ENCODE measurements around the gene TSPAN4.

Gene TSPAN4

GRCh38 chr11:842370-843002, at the start of gene TSPAN4, which contains the start of gene POLR2L (continued):
- TF ChIP-seq ZNF704 (tag by site-specific recombination; IDR thresholded peaks at IDR 0.05) (no peak), PRDM6 (tag by site-specific recombination; IDR thresholded peaks at IDR 0.05) (no peak), SP3 (tag by site-specific recombination; IDR thresholded peaks at IDR 0.05) (peak; percentile 25; the same call in 1 of the 2 replicates), SCRT1 (tag by site-specific recombination; IDR thresholded peaks at IDR 0.05; ENCODE audit: borderline replicate concordance) (peak; percentile 51; the same call in 1 of the 2 replicates), ZNF423 (tag by site-specific recombination; IDR thresholded peaks at IDR 0.05) (no peak), KLF17 (tag by site-specific recombination; IDR thresholded peaks at IDR 0.05) (no peak), ZNF488 (tag by site-specific recombination; IDR thresholded peaks at IDR 0.05) (no peak), ZNF324 (tag by site-specific recombination; IDR thresholded peaks at IDR 0.05) (no peak), ZNF292 (tag by site-specific recombination; IDR thresholded peaks at IDR 0.05; ENCODE audit: borderline replicate concordance, low read depth) (no peak), ZNF837 (tag by site-specific recombination; IDR thresholded peaks at IDR 0.05) (no peak), ZNF449 (tag by site-specific recombination; IDR thresholded peaks at IDR 0.05) (no peak), ZNF624 (tag by site-specific recombination; IDR thresholded peaks at IDR 0.05) (no peak), ZBTB20 (tag by site-specific recombination; IDR thresholded peaks at IDR 0.05) (peak; percentile 34), ZNF138 (tag by site-specific recombination; IDR thresholded peaks at IDR 0.05; ENCODE audit: borderline replicate concordance) (no peak), ZNF561 (tag by site-specific recombination; IDR thresholded peaks at IDR 0.05; ENCODE audit: borderline replicate concordance) (peak; percentile 92), ZBTB26 (tag by site-specific recombination; optimal IDR thresholded peaks at IDR 0.05) (peak; percentile 80), WT1 (tag by site-specific recombination; IDR thresholded peaks at IDR 0.05) (no peak), BCL11B (tag by site-specific recombination; IDR thresholded peaks at IDR 0.05; ENCODE audit: low read depth) (no peak), ZNF776 (tag by site-specific recombination; IDR thresholded peaks at IDR 0.05; ENCODE audit: borderline replicate concordance) (no peak), ZNF426 (tag by site-specific recombination; IDR thresholded peaks at IDR 0.05) (no peak), SALL2 (tag by site-specific recombination; IDR thresholded peaks at IDR 0.05; ENCODE audit: borderline replicate concordance) (peak; percentile 77; the same call in 1 of the 2 replicates), ZXDB (tag by site-specific recombination; IDR thresholded peaks at IDR 0.05) (no peak), ZNF560 (tag by site-specific recombination; IDR thresholded peaks at IDR 0.05; ENCODE audit: borderline replicate concordance) (no peak), ZNF707 (tag by site-specific recombination; IDR thresholded peaks at IDR 0.05) (no peak), ZNF24 (tag by site-specific recombination; IDR thresholded peaks at IDR 0.05) (no peak), KLF16 (tag by site-specific recombination; IDR thresholded peaks at IDR 0.05) (no peak; the same call in 1 of the 2 replicates), ZNF571 (tag by site-specific recombination; IDR thresholded peaks at IDR 0.05) (no peak), YY1 (tag by site-specific recombination; IDR thresholded peaks at IDR 0.05) (peak; percentile 63; the same call in 1 of the 2 replicates), ZNF133 (tag by site-specific recombination; IDR thresholded peaks at IDR 0.05) (no peak), YY2 (tag by site-specific recombination; IDR thresholded peaks at IDR 0.05) (peak; percentile 54; the same call in 1 of the 2 replicates), ZNF792 (tag by site-specific recombination; IDR thresholded peaks at IDR 0.05) (no peak)

Measured in HEK293 (cell line).